HepG2 (cell line): ENCODE results near the gene SPA17. TPM values are rescaled to one million over a fixed set of nuclear protein-coding genes. Genes with fewer than 3 reads are reported as not detected.

Experiments used
- ATAC-seq: fragments of 200-7000 bp; cut with Tn5 transposase; 3 replicates; pipeline ENCODE4 v1.9.1; 2020; ENCODE audit warnings: mild to moderate bottlenecking, moderate library complexity
- BruUV-seq: library from RNA; stranded (reverse); fragments of 400-500 nt; replicated peaks from 2 replicates; lab custom pipeline; 2021; lab: Mats Ljungman, UMichigan
- CTCF ChIA-PET: fragments of 300-600 bp; formaldehyde crosslinking; extraction: SDS; loops from one replicate; lab custom pipeline; 2021; ENCODE audit warnings: low total read pairs, inconsistent platforms, low intra/inter-chr PET ratio; lab: Yijun Ruan, JAX
- POLR2A ChIA-PET: fragments of 350-600 bp; sonication (Branson Sonifier 250); formaldehyde crosslinking; loops from one replicate; lab custom pipeline; 2020; ENCODE audit warnings: antibody characterized with exemption, inconsistent platforms; lab: Yijun Ruan, JAX
- DNase-seq: peaks from one replicate; pipeline ENCODE4 v3.0.0-alpha.2; 2015; ENCODE audit warnings: low spot score
- FAIRE-seq: peaks from 3 replicates; lab custom pipeline; 2011; peaks lifted over from hg19 to GRCh38; lab: Jason Lieb, UNC
- H2AFZ ChIP-seq: one replicate; pipeline ENCODE4 v1.6.1; 2011; ENCODE audit warnings: low read length, inconsistent platforms
- H3K27ac ChIP-seq: fragments of 300-600 bp; 3 replicates; pipeline ENCODE4 v1.8.0; 2011; ENCODE audit warnings: mixed run types, mild to moderate bottlenecking, mixed read lengths, low read length, inconsistent platforms; ENCODE audit not compliant: insufficient read depth; ENCODE audit errors: extremely low read length
- H3K27me3 ChIP-seq, 2 experiments: fragments of 200-600 bp in 1 of 2; 2 replicates in 1 of 2; 3 replicates in 1 of 2; pipeline versions ENCODE4 v1.6.0 to v1.8.0; 2011; ENCODE audit warnings: low read length in 2 of 2, mild to moderate bottlenecking in 2 of 2, moderate library complexity in 2 of 2, inconsistent platforms in 1 of 2; ENCODE audit not compliant: insufficient read depth in 2 of 2, control insufficient read depth in 1 of 2
- H3K36me3 ChIP-seq, 2 experiments: fragments of 200-600 bp in 1 of 2; replicated peaks in 1 of 2; 2 replicates in 1 of 2; 3 replicates in 1 of 2; pipeline versions ENCODE4 v1.5.1 to v1.8.0; 2011; ENCODE audit warnings: low read length in 2 of 2, inconsistent platforms in 1 of 2; ENCODE audit not compliant: insufficient read depth in 2 of 2, control insufficient read depth in 1 of 2
- H3K4me1 ChIP-seq: 2 replicates; pipeline ENCODE4 v1.5.1; 2012; ENCODE audit warnings: low read length, inconsistent platforms; ENCODE audit not compliant: insufficient read depth
- H3K4me2 ChIP-seq: 2 replicates; pipeline ENCODE4 v1.6.0; 2011; ENCODE audit warnings: low read depth, low read length, inconsistent platforms
- H3K4me3 ChIP-seq, 3 experiments: fragments of 200-600 bp in 1 of 3; sonication (generic), shearing (Covaris generic) in 1 of 3; replicated peaks in 1 of 3; 2 replicates each; pipeline ENCODE4 v1.5.1; 2011 to 2016; ENCODE audit warnings: low read length in 3 of 3, inconsistent platforms in 2 of 3, low read depth in 2 of 3, mild to moderate bottlenecking in 2 of 3, control low read depth in 1 of 3, mixed read lengths in 1 of 3; ENCODE audit not compliant: insufficient read depth in 1 of 3
- H3K79me2 ChIP-seq: one replicate; pipeline ENCODE4 v1.6.1; 2011; ENCODE audit warnings: low read length, inconsistent platforms; ENCODE audit not compliant: insufficient read depth
- H3K9ac ChIP-seq: 2 replicates; pipeline ENCODE4 v1.6.0; 2011; ENCODE audit warnings: mild to moderate bottlenecking, low read depth, low read length, inconsistent platforms; ENCODE audit not compliant: insufficient read depth
- H3K9me3 ChIP-seq: 2 replicates; pipeline ENCODE4 v1.5.1; 2012; ENCODE audit warnings: mild to moderate bottlenecking, low read length
- H4K20me1 ChIP-seq: 2 replicates; pipeline ENCODE4 v1.6.0; 2011; ENCODE audit warnings: inconsistent platforms, mild to moderate bottlenecking, low read length, moderate library complexity; ENCODE audit not compliant: insufficient read depth
- JUND ChIP-seq: sonication (generic); formaldehyde crosslinking; IDR thresholded peaks from 2 replicates; pipeline ENCODE4 v1.8.0; 2022; ENCODE audit warnings: mild to moderate bottlenecking, missing genetic modification reagents
- NFIB ChIP-seq: sonication (generic); formaldehyde crosslinking; IDR thresholded peaks from 2 replicates; pipeline ENCODE4 v1.9.0; 2021; ENCODE audit warnings: missing genetic modification reagents, mild to moderate bottlenecking, borderline replicate concordance
- XRCC5 ChIP-seq: fragments of 200-400 bp; formaldehyde crosslinking; optimal IDR thresholded peaks from 2 replicates; pipeline ENCODE3; 2017; ENCODE audit warnings: mild to moderate bottlenecking, low read length
- ZBTB38 ChIP-seq: sonication (generic); formaldehyde crosslinking; IDR thresholded peaks from 2 replicates; pipeline ENCODE4 v1.5.1; 2020; ENCODE audit warnings: mild to moderate bottlenecking, missing genetic modification reagents
- ZSCAN29 ChIP-seq: sonication (generic); formaldehyde crosslinking; conservative IDR thresholded peaks from 2 replicates; pipeline ENCODE4 v1.4.0; 2020; ENCODE audit warnings: mild to moderate bottlenecking, missing genetic modification reagents
- WGBS: methylation state at CpG from one replicate; pipeline ENCODE4 v1.1.6; 2017; ENCODE audit warnings: low lambda C conversion rate; 5-methylcytosine and 5-hydroxymethylcytosine counted together
- in situ Hi-C: cut with HindIII; loops from 2 replicates; pipeline ENCODE4 v1.10.0; 2017; ENCODE audit warnings: low pct_unique_long_range_greater_than_20kb; ENCODE audit not compliant: extremely low pct_ligation_motif_present
- intact Hi-C: fragments of 100-400 bp; cut with micrococcal nuclease; formaldehyde crosslinking; loops from one replicate; pipeline ENCODE4 v1.10.0; 2022; ENCODE audit not compliant: unreplicated experiment
- polyA plus RNA-seq, 8 experiments: library from polyadenylated mRNA; depleted of rRNA in 3 of 8; stranded (reverse) in 7 of 8; unstranded in 1 of 8; fragments of >200 nt; fragmentation: Illumina TruSeq in 4 of 8; extraction: Trizol in 4 of 8; gene quantifications; 2 replicates each; pipeline versions ENCODE4 v1.2.1 to v1.2.3, GENCODE V29; 2011 to 2016; ENCODE audit warnings: low read depth in 4 of 8, missing spikeins in 1 of 8, mixed read lengths in 1 of 8; ENCODE audit not compliant: insufficient read depth in 1 of 8
- total RNA-seq, 5 experiments: library from RNA; depleted of rRNA; stranded (reverse); fragments of >200 nt; fragmentation: Illumina TruSeq; extraction: Trizol; gene quantifications; 2 replicates each; pipeline ENCODE4 v1.2.3, GENCODE V29; 2016; ENCODE audit warnings: low read depth in 1 of 5
- TF ChIP-seq, protein P1 (sequence below): IDR thresholded peaks from 2 replicates; pipeline ENCODE4 v1.6.1; 2016; ENCODE audit warnings: low read depth, borderline replicate concordance
- TF ChIP-seq, protein P2 (sequence below): sonication (generic); formaldehyde crosslinking; IDR thresholded peaks from 2 replicates; pipeline ENCODE4 v1.4.0; 2020; ENCODE audit warnings: mild to moderate bottlenecking, missing genetic modification reagents
- TF ChIP-seq, protein P3 (sequence below): sonication (generic); formaldehyde crosslinking; IDR thresholded peaks from 2 replicates; pipeline ENCODE4 v1.4.0; 2020; ENCODE audit warnings: mild to moderate bottlenecking, missing genetic modification reagents, borderline replicate concordance
- TF ChIP-seq, protein P4 (sequence below): sonication (generic); formaldehyde crosslinking; IDR thresholded peaks from 2 replicates; pipeline ENCODE4 v1.8.0; 2022; ENCODE audit warnings: missing genetic modification reagents, low read depth, mild to moderate bottlenecking, borderline replicate concordance

SPA17 gene
- total and polyA plus RNA-seq, 2 of the 13 experiments (the other 11 are each of a cell fraction or from before 2014, with no cell fraction given) = 4.4 to 8.4 TPM

DNA sequence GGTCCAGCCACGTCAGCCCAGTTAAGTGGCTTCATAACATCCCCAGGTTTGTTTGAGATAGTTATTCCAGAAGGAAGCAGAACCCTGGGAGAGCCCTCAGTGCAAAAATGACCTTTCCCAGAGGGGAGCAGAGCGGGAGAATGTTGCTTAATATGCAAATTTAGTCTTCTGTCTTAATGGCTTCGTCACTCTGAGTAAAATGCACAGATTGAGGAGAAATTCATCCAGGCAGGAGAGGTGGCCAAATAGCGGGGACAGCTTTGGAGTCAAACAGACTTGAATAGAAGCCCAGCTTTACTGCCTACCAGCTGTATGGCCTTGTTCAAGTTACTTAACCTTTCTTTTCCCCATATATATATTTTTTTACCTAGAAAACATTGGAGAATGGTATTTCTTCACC lies 53.8 kb downstream of the SPA17 start:
- no peak for FAIRE-seq

More for the DNA sequence above, 53.8 kb downstream of the SPA17 start:
- ChIA-PET CTCF (no interaction called here), POLR2A (no interaction called here)
- in situ Hi-C loops (no loop called here), intact Hi-C loops (no loop called here)
- DNase-seq (no peak), ATAC-seq (no peak)
- Histone ChIP-seq H3K9me3 (no peaks in the 10 kb centered on the region), H3K4me2 (no peak overlapping the region), H3K9ac (no peak overlapping the region), H3K4me3 (no peak overlapping the region), H3K4me1 (peaks cover 22% of the 10 kb centered on the region), H2AFZ (no peak overlapping the region), H3K27ac (no peak overlapping the region), H3K36me3 (no peaks in the 10 kb centered on the region), H3K27me3 (peaks cover 0 to 9% of the 10 kb centered on the region in 2 experiments; a peak in 2 of 5 replicates), H4K20me1 (no peaks in the 10 kb centered on the region), H3K79me2 (no peaks in the 10 kb centered on the region)
- WGBS = 38% methylated on average over 4 of the region's 4 CpGs
- TF ChIP-seq, protein P1, sequence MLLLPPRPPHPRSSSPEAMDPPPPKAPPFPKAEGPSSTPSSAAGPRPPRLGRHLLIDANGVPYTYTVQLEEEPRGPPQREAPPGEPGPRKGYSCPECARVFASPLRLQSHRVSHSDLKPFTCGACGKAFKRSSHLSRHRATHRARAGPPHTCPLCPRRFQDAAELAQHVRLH (CRISPR knock-in tag) = no peak
- TF ChIP-seq, protein P2, sequence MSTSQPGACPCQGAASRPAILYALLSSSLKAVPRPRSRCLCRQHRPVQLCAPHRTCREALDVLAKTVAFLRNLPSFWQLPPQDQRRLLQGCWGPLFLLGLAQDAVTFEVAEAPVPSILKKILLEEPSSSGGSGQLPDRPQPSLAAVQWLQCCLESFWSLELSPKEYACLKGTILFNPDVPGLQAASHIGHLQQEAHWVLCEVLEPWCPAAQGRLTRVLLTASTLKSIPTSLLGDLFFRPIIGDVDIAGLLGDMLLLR (CRISPR knock-in tag) = no peak
- TF ChIP-seq NFIB (no peak), XRCC5 (no peak), JUND (CRISPR knock-in tag) (no peak), ZBTB38 (no peak), ZSCAN29 (no peak)
- TF ChIP-seq, protein P3, sequence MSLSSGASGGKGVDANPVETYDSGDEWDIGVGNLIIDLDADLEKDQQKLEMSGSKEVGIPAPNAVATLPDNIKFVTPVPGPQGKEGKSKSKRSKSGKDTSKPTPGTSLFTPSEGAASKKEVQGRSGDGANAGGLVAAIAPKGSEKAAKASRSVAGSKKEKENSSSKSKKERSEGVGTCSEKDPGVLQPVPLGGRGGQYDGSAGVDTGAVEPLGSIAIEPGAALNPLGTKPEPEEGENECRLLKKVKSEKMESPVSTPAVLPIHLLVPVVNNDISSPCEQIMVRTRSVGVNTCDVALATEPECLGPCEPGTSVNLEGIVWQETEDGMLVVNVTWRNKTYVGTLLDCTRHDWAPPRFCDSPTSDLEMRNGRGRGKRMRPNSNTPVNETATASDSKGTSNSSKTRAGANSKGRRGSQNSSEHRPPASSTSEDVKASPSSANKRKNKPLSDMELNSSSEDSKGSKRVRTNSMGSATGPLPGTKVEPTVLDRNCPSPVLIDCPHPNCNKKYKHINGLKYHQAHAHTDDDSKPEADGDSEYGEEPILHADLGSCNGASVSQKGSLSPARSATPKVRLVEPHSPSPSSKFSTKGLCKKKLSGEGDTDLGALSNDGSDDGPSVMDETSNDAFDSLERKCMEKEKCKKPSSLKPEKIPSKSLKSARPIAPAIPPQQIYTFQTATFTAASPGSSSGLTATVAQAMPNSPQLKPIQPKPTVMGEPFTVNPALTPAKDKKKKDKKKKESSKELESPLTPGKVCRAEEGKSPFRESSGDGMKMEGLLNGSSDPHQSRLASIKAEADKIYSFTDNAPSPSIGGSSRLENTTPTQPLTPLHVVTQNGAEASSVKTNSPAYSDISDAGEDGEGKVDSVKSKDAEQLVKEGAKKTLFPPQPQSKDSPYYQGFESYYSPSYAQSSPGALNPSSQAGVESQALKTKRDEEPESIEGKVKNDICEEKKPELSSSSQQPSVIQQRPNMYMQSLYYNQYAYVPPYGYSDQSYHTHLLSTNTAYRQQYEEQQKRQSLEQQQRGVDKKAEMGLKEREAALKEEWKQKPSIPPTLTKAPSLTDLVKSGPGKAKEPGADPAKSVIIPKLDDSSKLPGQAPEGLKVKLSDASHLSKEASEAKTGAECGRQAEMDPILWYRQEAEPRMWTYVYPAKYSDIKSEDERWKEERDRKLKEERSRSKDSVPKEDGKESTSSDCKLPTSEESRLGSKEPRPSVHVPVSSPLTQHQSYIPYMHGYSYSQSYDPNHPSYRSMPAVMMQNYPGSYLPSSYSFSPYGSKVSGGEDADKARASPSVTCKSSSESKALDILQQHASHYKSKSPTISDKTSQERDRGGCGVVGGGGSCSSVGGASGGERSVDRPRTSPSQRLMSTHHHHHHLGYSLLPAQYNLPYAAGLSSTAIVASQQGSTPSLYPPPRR = no peak
- TF ChIP-seq, protein P4, sequence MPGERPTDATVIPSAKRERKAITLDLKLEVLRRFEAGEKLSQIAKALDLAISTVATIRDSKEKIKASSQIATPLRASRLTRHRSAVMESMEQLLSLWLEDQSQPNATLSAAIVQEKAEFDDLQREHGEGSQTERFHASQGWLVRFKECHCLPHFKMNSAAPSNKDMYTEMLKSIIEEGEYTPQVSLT (CRISPR knock-in tag) = no peak
- BruUV-seq = no TSS peak
